T-cell (primary cell): ENCODE data around the gene DMRTC2. TPM values are rescaled to one million over a fixed set of nuclear protein-coding genes. Genes with fewer than 3 reads are reported as not detected.

Experiments
- ATAC-seq, 4 experiments: fragments of 200-7000 bp in 3 of 4; fragments of 150-1000 bp in 1 of 4; cut with Tn5 transposase; replicated peaks in 1 of 4; 1 replicate in 3 of 4; 2 replicates in 1 of 4; pipeline ENCODE4 v1.10.0; 2021; ENCODE audit warnings: moderate library complexity in 3 of 4, mild to moderate bottlenecking in 2 of 4, moderate number of reproducible peaks in 1 of 4
- CTCF ChIA-PET, 2 donors: fragments of 300-600 bp; sonication (Branson Sonifier 250); formaldehyde crosslinking; loops; one replicate each; lab custom pipeline; 2022; ENCODE audit warnings: antibody characterized with exemption in 2 of 2; lab: Charles Lee
- POLR2A ChIA-PET, 2 donors: fragments of 300-600 bp; sonication (Branson Sonifier 250); formaldehyde crosslinking; loops; one replicate each; lab custom pipeline; 2022; ENCODE audit warnings: antibody characterized with exemption in 2 of 2; lab: Charles Lee
- DNase-seq, 35 experiments: peaks; one replicate each; pipeline versions ENCODE4 v3.0.0 to v3.0.0-alpha.2; 2013 to 2023
- H3K27ac ChIP-seq: one replicate; pipeline ENCODE4 v1.5.1; 2013; ENCODE audit warnings: low read length
- H3K27me3 ChIP-seq, 2 experiments: replicated peaks in 1 of 2; 1 replicate in 1 of 2; 2 replicates in 1 of 2; pipeline versions ENCODE4 v1.6.1 to v1.7.0; 2013; ENCODE audit warnings: low read length in 1 of 2, mixed read lengths in 1 of 2; ENCODE audit not compliant: control insufficient read depth in 2 of 2, insufficient read depth in 2 of 2; ENCODE audit errors: extremely low read depth in 1 of 2
- H3K36me3 ChIP-seq, 2 donors: 1 replicate in 1 of 2; 2 replicates in 1 of 2; pipeline versions ENCODE4 v1.6.1 to v1.7.0; 2013; ENCODE audit warnings: low read length in 1 of 2; ENCODE audit not compliant: control insufficient read depth in 2 of 2, insufficient read depth in 1 of 2; ENCODE audit errors: extremely low read depth in 1 of 2
- H3K4me1 ChIP-seq, 2 experiments: 1 replicate in 1 of 2; 2 replicates in 1 of 2; pipeline versions ENCODE4 v1.6.1 to v1.7.0; 2013; ENCODE audit warnings: low read length in 2 of 2, mixed read lengths in 1 of 2; ENCODE audit not compliant: insufficient read depth in 2 of 2, control insufficient read depth in 1 of 2; ENCODE audit errors: extremely low read depth in 1 of 2
- H3K4me3 ChIP-seq, 2 donors: 1 replicate in 1 of 2; 2 replicates in 1 of 2; pipeline versions ENCODE4 v1.5.1 to v1.7.0; 2013; ENCODE audit warnings: mild to moderate bottlenecking in 2 of 2, low read length in 1 of 2, moderate library complexity in 1 of 2; ENCODE audit not compliant: control insufficient read depth in 1 of 2; ENCODE audit errors: extremely low read depth in 1 of 2
- H3K9me3 ChIP-seq: 2 replicates; pipeline ENCODE4 v1.7.0; 2013
- H3K27ac Mint-ChIP-seq, 2 donors: one replicate each; pipeline ENCODE4 v1.8.0; 2020 to 2021; ENCODE audit warnings: mild to moderate bottlenecking in 2 of 2, mixed read lengths in 2 of 2
- H3K27me3 Mint-ChIP-seq, 2 donors: one replicate each; pipeline ENCODE4 v1.8.0; 2021 to 2022; ENCODE audit warnings: mixed read lengths in 2 of 2
- H3K36me3 Mint-ChIP-seq: one replicate; pipeline ENCODE4 v1.8.0; 2021; ENCODE audit warnings: mixed read lengths
- H3K4me1 Mint-ChIP-seq, 3 donors: one replicate each; pipeline ENCODE4 v1.8.0; 2020 to 2022; ENCODE audit warnings: mixed read lengths in 3 of 3, mild to moderate bottlenecking in 1 of 3
- H3K4me3 Mint-ChIP-seq, 3 donors: one replicate each; pipeline ENCODE4 v1.8.0; 2020 to 2022; ENCODE audit warnings: mild to moderate bottlenecking in 3 of 3, mixed read lengths in 3 of 3, moderate library complexity in 3 of 3
- H3K9me3 Mint-ChIP-seq, 3 donors: one replicate each; pipeline ENCODE4 v1.8.0; 2020 to 2022; ENCODE audit warnings: mixed read lengths in 3 of 3
- WGBS: methylation state at CpG from one replicate; pipeline ENCODE4 v1.1.5; 2013; ENCODE audit warnings: missing lambda C conversion rate; ENCODE audit not compliant: insufficient coverage; 5-methylcytosine and 5-hydroxymethylcytosine counted together
- total RNA-seq, 35 experiments: library from RNA in 6 of 35; stranded (reverse) in 6 of 35; fragments of 120-200 nt in 1 of 35; gene quantifications; one replicate each; pipeline versions ENCODE4 v1.2.1 to v1.2.4 and lab custom pipeline; 2013 to 2026

The DMRTC2 gene
- total RNA-seq, 5 donors from 2014 or later (not counting 1 experiment from before 2014, with no cell fraction given), result not detected

DNA sequence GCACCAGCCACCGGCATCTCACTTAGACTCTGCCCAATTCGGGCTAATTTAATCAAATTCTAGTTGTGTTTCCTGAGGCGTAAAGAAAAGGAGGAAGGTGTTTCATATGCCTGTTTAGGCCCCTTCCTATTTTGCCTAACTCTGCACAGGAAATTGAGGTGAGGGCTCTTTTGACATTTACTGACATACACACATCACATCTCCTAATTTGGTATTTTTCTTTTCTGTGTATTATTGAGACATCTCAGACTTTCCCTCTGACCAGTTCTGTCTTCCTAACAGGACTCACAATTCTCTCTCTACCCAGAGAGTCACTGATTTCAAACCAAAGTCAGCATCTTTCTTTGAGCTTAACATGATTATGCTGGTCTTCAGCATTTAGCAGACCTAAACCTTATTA is 40.5 kb upstream of the DMRTC2 start:
- CTCF ChIA-PET, result interaction anchor here in 1 of 2 donors (0.5 kb wide), 1 partner anchor 1600 kb away, joined by 3 read pairs; no protein-coding TSS in a partner anchor
- H3K27ac ChIP-seq, result no peak overlapping the region
- no peaks in the 10 kb centered on the region for H3K4me1 ChIP-seq
- no peak for DNase-seq
- H3K4me3 Mint-ChIP-seq, result no peak overlapping the region
- peak in 1 of 4 experiments; percentile 50 for ATAC-seq
- peak overlapping the region in 1 of 2 donors; percentile 89 for H3K27ac Mint-ChIP-seq
- POLR2A ChIA-PET, result no interaction called here
- H3K9me3 Mint-ChIP-seq, result no peaks in the 10 kb centered on the region
- no peaks in the 10 kb centered on the region for H3K9me3 ChIP-seq
- H3K4me3 ChIP-seq, result no peak overlapping the region
- H3K36me3 ChIP-seq, result no peaks in the 10 kb centered on the region
- H3K27me3 ChIP-seq, result peaks cover 0 to 17% of the 10 kb centered on the region in 2 experiments
- no CpG with 5 or more reads among the region's 3 CpGs for WGBS
- peaks cover 0 to 32% (median 9%) of the 10 kb centered on the region in 3 donors for H3K4me1 Mint-ChIP-seq
- peaks cover 14 to 24% of the 10 kb centered on the region in 2 donors for H3K27me3 Mint-ChIP-seq
- no peaks in the 10 kb centered on the region for H3K36me3 Mint-ChIP-seq

- Mint-ChIP-seq H3K9me3 (no peaks in the 10 kb centered on the region), H3K4me3 (no peak overlapping the region), H3K4me1 (peaks cover 0 to 28% (median 5%) of the 10 kb centered on the region in 3 donors), H3K36me3 (no peaks in the 10 kb centered on the region), H3K27me3 (peaks cover 22 to 33% of the 10 kb centered on the region in 2 donors), H3K27ac (no peak overlapping the region)
- no peak overlapping the region for H3K4me3 ChIP-seq
- ChIA-PET POLR2A (interaction anchor here in 1 of 2 donors (0.5 kb wide), 1 partner anchor 19 kb away, joined by 5 read pairs; no protein-coding TSS in a partner anchor), CTCF (no interaction called here)
- peaks cover 0 to 40% of the 10 kb centered on the region in 2 experiments for H3K27me3 ChIP-seq
- WGBS, result 80% methylated on average over 3 of the region's 3 CpGs
- H3K36me3 ChIP-seq, result no peaks in the 10 kb centered on the region
- DNase-seq, result no peak
- no peak for ATAC-seq
- H3K9me3 ChIP-seq, result no peaks in the 10 kb centered on the region
- no peak overlapping the region for H3K27ac ChIP-seq
- no peaks in the 10 kb centered on the region for H3K4me1 ChIP-seq
These were observed 37.7 kb upstream of the DMRTC2 start for GRCh38 chr19:41807176-41807575.

DNA sequence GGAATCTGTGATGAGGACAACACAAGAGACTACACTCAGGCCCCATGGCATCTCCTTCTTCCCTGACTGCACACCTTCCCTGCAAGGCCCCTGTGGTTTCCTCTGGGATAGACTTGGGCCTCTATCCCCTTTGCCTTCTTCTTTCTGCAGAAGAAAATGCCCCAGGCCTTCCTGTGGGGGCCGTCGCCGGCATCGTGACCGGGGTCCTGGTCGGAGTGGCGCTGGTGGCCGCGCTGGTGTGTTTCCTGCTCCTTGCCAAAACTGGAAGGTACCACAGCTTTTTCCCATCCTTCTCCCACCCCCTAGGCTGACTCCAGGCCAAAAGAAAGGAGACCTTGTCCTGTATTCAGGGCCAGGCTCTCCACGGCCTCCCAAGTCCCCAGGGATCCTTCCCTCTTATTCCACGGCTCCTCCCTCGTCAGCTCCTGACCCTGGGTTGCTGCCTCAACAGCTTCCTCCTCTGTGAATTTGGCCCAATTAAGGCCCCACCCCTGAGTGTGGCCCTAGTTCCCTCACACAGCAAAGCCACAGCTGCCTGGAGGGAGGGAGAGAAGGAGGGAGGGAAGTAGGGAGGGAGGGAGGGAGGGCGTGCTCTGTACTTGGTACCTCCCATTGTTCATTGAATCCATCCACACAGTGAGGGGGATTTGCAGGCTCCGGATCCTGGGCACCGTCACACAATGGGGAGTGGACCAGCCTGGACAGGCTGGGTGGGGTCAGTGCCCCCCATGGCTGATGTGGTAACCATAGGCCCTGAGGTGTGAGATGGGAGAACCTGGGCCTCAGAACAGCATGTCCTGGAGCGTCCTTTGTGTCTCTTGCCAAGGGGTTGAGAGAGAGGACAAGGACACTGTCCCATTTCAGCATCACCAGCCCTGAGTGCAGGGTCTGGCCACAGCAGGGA is 35.9 kb upstream of the DMRTC2 start:
- Histone ChIP-seq H3K9me3 (no peaks in the 10 kb centered on the region), H3K4me1 (no peaks in the 10 kb centered on the region), H3K27me3 (peaks cover 0 to 43% of the 10 kb centered on the region in 2 experiments), H3K36me3 (no peaks in the 10 kb centered on the region), H3K27ac (no peak overlapping the region), H3K4me3 (no peak overlapping the region)
- ATAC-seq (no peak), DNase-seq (peak in 1 of 35 experiments; percentile 19)
- Mint-ChIP-seq H3K27me3 (peaks cover 26 to 33% of the 10 kb centered on the region in 2 donors), H3K4me3 (no peak overlapping the region), H3K9me3 (no peaks in the 10 kb centered on the region), H3K27ac (no peak overlapping the region), H3K36me3 (no peaks in the 10 kb centered on the region), H3K4me1 (peaks cover 0 to 17% (median 0%) of the 10 kb centered on the region in 3 donors)
- POLR2A ChIA-PET, result no interaction called here
- CTCF ChIA-PET, result no interaction called here
- WGBS, result 75% methylated on average over 11 of the region's 16 CpGs

DNA sequence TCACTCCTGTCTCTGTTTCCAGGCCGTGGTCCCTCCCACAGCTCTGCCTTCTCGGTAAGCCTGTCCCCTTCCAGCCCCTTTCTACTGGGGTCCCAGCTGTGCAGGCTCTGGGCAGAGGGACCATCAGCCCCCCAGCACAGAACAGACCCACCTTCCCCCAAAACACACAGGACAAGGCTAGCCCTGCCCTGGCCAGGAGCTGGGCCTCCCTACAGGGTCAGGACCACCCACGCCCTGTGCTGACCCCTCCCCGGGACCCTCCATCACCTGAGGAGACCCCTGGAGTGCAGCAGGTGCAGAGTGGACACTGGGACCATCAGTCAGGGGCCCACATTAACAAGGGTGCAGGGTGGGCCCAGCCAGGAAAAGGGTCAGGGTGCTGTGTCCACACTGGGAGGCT is 34.5 kb upstream of the DMRTC2 start:
- Histone ChIP-seq H3K9me3 (no peaks in the 10 kb centered on the region), H3K27ac (no peak overlapping the region), H3K4me3 (no peak overlapping the region), H3K4me1 (no peaks in the 10 kb centered on the region), H3K27me3 (peaks cover 0 to 43% of the 10 kb centered on the region in 2 experiments), H3K36me3 (no peaks in the 10 kb centered on the region)
- no peaks in the 10 kb centered on the region for H3K36me3 Mint-ChIP-seq
- ChIA-PET CTCF (no interaction called here), POLR2A (no interaction called here)
- peaks cover 26 to 33% of the 10 kb centered on the region in 2 donors for H3K27me3 Mint-ChIP-seq
- peaks cover 0 to 14% (median 7%) of the 10 kb centered on the region in 3 donors for H3K4me1 Mint-ChIP-seq
- no peak overlapping the region for H3K27ac Mint-ChIP-seq
- H3K4me3 Mint-ChIP-seq, result no peak overlapping the region
- no peaks in the 10 kb centered on the region for H3K9me3 Mint-ChIP-seq
- DNase-seq (no peak), ATAC-seq (no peak)
- 47% methylated on average over 2 of the region's 4 CpGs for WGBS

GRCh38 chr19:41811036-41811435 is 33.8 kb upstream of the DMRTC2 start:
- Histone ChIP-seq H3K36me3 (no peaks in the 10 kb centered on the region), H3K27ac (no peak overlapping the region), H3K4me3 (no peak overlapping the region), H3K4me1 (no peaks in the 10 kb centered on the region), H3K9me3 (no peaks in the 10 kb centered on the region), H3K27me3 (peaks cover 0 to 43% of the 10 kb centered on the region in 2 experiments)
- Mint-ChIP-seq H3K4me1 (peaks cover 0 to 11% (median 10%) of the 10 kb centered on the region in 3 donors), H3K27me3 (peaks cover 19 to 28% of the 10 kb centered on the region in 2 donors), H3K36me3 (no peaks in the 10 kb centered on the region), H3K27ac (no peak overlapping the region), H3K4me3 (no peak overlapping the region), H3K9me3 (no peaks in the 10 kb centered on the region)
- WGBS, result 57% methylated on average over 2 of the region's 3 CpGs
- peak in 2 of 35 experiments; percentile 4 to 23 for DNase-seq
- no peak for ATAC-seq
- CTCF ChIA-PET, result no interaction called here
- POLR2A ChIA-PET, result interaction anchor here in 1 of 2 donors (0.6 kb wide), 1 partner anchor 494 kb away, joined by 8 read pairs; no protein-coding TSS in a partner anchor

DNA sequence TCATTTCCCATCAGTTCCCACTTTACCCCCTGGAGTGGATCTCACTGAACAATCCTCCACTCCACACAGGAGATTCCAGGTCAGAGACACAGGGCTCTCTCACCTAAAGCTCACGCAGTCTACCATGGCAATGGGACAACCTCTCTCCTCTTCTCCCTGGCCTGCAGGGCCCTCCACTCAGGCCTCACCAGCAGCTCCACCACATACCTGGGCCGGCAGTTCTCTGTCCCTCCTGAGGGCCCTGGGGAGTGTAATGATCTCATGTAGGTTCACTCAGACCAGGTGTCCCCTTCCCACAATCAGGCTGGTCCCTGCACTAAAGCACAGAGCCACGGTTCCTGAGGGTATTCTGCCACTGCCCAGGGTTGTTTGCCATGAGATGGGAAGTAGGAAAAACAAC is 32.9 kb upstream of the DMRTC2 start:
- Mint-ChIP-seq H3K4me3 (no peak overlapping the region), H3K36me3 (no peaks in the 10 kb centered on the region), H3K9me3 (no peaks in the 10 kb centered on the region), H3K4me1 (peaks cover 0 to 11% (median 10%) of the 10 kb centered on the region in 3 donors), H3K27me3 (peaks cover 19 to 22% of the 10 kb centered on the region in 2 donors), H3K27ac (no peak overlapping the region)
- ChIA-PET POLR2A (no interaction called here), CTCF (no interaction called here)
- Histone ChIP-seq H3K4me3 (no peak overlapping the region), H3K27ac (no peak overlapping the region), H3K9me3 (no peaks in the 10 kb centered on the region), H3K27me3 (peaks cover 0 to 39% of the 10 kb centered on the region in 2 experiments), H3K4me1 (no peaks in the 10 kb centered on the region), H3K36me3 (no peaks in the 10 kb centered on the region)
- 60% methylated on average over 1 of the region's 3 CpGs for WGBS
- DNase-seq (no peak), ATAC-seq (no peak)
